ENCODE data around the gene MRPL24. TPM values are rescaled to one million over a fixed set of nuclear protein-coding genes. Genes with fewer than 3 reads are reported as not detected.

The MRPL24 gene
- total and polyA plus RNA-seq, 2 donors from 2014 or later, result 71.9 to 174 TPM

- Histone ChIP-seq H3K4me1 (ENCODE audit: control insufficient read depth in 2 of 3, insufficient read depth in 2 of 3, low read depth in 1 of 3, low read length in 3 of 3) (peaks cover 0 to 11% (median 0%) of the 10 kb centered on the region in 3 donors), H3K36me3 (ENCODE audit: control insufficient read depth in 2 of 3, insufficient read depth in 3 of 3, low read length in 3 of 3) (no peaks in the 10 kb centered on the region), H3K27ac (ENCODE audit: low read depth in 2 of 2, low read length in 2 of 2) (no peak overlapping the region), H3K4me3 (ENCODE audit: low read length in 3 of 3) (peak overlapping the region in 2 of 3 donors; percentile 15 to 50), H3K27me3 (ENCODE audit: control insufficient read depth, insufficient read depth, low read length) (no peaks in the 10 kb centered on the region), H3K9ac (ENCODE audit: low read length in 3 of 3) (peak overlapping the region in 1 of 3 donors; percentile 62), H3K9me3 (ENCODE audit: control insufficient read depth in 2 of 3, insufficient read depth in 1 of 3, low read length in 3 of 3) (no peaks in the 10 kb centered on the region)
- TF ChIP-seq CTCF (IDR thresholded peaks at IDR 0.05; ENCODE audit: borderline replicate concordance, extremely low read depth, insufficient read depth), result no peak
- intact Hi-C loops (cut with DNase I), result no loop called here
- DNase-seq (peak; percentile 81 to 92 (median 89)), FAIRE-seq (no peak)
Observed at GRCh38 chr1:156706657-156707416, 34.1 kb downstream of the MRPL24 start.

GRCh38 chr1:156705918-156706656, 34.8 kb downstream of the MRPL24 start:
- intact Hi-C loops (cut with DNase I), result no loop called here
- TF ChIP-seq CTCF (IDR thresholded peaks at IDR 0.05; ENCODE audit: borderline replicate concordance, extremely low read depth, insufficient read depth), result peak; percentile 52
- H3K4me1 ChIP-seq (ENCODE audit: control insufficient read depth in 2 of 3, insufficient read depth in 2 of 3, low read depth in 1 of 3, low read length in 3 of 3), result peaks cover 0 to 11% (median 0%) of the 10 kb centered on the region in 3 donors
- peak overlapping the region in 2 of 3 donors; percentile 2 to 62 for H3K9ac ChIP-seq (ENCODE audit: low read length in 3 of 3)
- no peak overlapping the region for H3K27ac ChIP-seq (ENCODE audit: low read depth in 2 of 2, low read length in 2 of 2)
- FAIRE-seq (no peak), DNase-seq (peak; percentile 79 to 95 (median 94))
- H3K4me3 ChIP-seq (ENCODE audit: low read length in 3 of 3), result peak overlapping the region; percentile 15 to 50 (median 28)
- H3K9me3 ChIP-seq (ENCODE audit: control insufficient read depth in 2 of 3, insufficient read depth in 1 of 3, low read length in 3 of 3), result no peaks in the 10 kb centered on the region
- H3K36me3 ChIP-seq (ENCODE audit: control insufficient read depth in 2 of 3, insufficient read depth in 3 of 3, low read length in 3 of 3), result no peaks in the 10 kb centered on the region
- no peaks in the 10 kb centered on the region for H3K27me3 ChIP-seq (ENCODE audit: control insufficient read depth, insufficient read depth, low read length)

- no peaks in the 10 kb centered on the region for H3K36me3 ChIP-seq (ENCODE audit: control insufficient read depth in 2 of 3, insufficient read depth in 3 of 3, low read length in 3 of 3)
- TF ChIP-seq CTCF (IDR thresholded peaks at IDR 0.05; ENCODE audit: borderline replicate concordance, extremely low read depth, insufficient read depth), result no peak
- no peaks in the 10 kb centered on the region for H3K27me3 ChIP-seq (ENCODE audit: control insufficient read depth, insufficient read depth, low read length)
- peak within 1 kb of the TSS in 2 of 3 donors; percentile 2 to 62 for H3K9ac ChIP-seq (ENCODE audit: low read length in 3 of 3)
- H3K27ac ChIP-seq (ENCODE audit: low read depth in 2 of 2, low read length in 2 of 2), result no peak within 1 kb of the TSS
- peak in 4 of 5 donors; percentile 62 to 90 (median 85) for DNase-seq
- peaks cover 0 to 11% (median 0%) of the 10 kb centered on the region in 3 donors for H3K4me1 ChIP-seq (ENCODE audit: control insufficient read depth in 2 of 3, insufficient read depth in 2 of 3, low read depth in 1 of 3, low read length in 3 of 3)
- peak within 1 kb of the TSS; percentile 15 to 50 (median 39) for H3K4me3 ChIP-seq (ENCODE audit: low read length in 3 of 3)
- intact Hi-C loops (cut with DNase I), result no loop called here
- FAIRE-seq, result no peak
- H3K9me3 ChIP-seq (ENCODE audit: control insufficient read depth in 2 of 3, insufficient read depth in 1 of 3, low read length in 3 of 3), result no peaks in the 10 kb centered on the region
Observed at GRCh38 chr1:156705321-156705917, 35.5 kb downstream of the MRPL24 start, which contains the start of gene CRABP2. CRABP2 (minus strand) TSS chr1:156705583; CDS start chr1:156705446, 137 bp downstream.

All from kidney (tissue), 14 donors.